PFSK-1 (cell line): ENCODE data around the gene RTP5.

Source experiments
- FOXP2 ChIP-seq: optimal IDR thresholded peaks from 2 replicates; pipeline ENCODE3; 2011; ENCODE audit warnings: borderline replicate concordance, control low read depth, inconsistent platforms; ENCODE audit not compliant: insufficient read depth; ENCODE audit errors: extremely low read length, extremely low read depth
- POLR2AphosphoS5 ChIP-seq: IDR thresholded peaks from 2 replicates; pipeline ENCODE4 v1.6.1; 2012; ENCODE audit warnings: low read depth, mild to moderate bottlenecking, control low read depth, low read length, moderate library complexity
- REST ChIP-seq, 2 experiments: IDR thresholded peaks; 2 replicates each; pipeline versions ENCODE4 v1.6.1 to v1.8.0; 2011 to 2012; ENCODE audit warnings: low read depth in 2 of 2, low read length in 2 of 2, control low read depth in 1 of 2, inconsistent platforms in 1 of 2, mild to moderate bottlenecking in 1 of 2, moderate library complexity in 1 of 2; ENCODE audit not compliant: insufficient read depth in 1 of 2
- SIN3A ChIP-seq: IDR thresholded peaks from 2 replicates; pipeline ENCODE4 v1.6.1; 2012; ENCODE audit warnings: mild to moderate bottlenecking, low read length, moderate library complexity, borderline replicate concordance; ENCODE audit not compliant: insufficient read depth
- TAF1 ChIP-seq: IDR thresholded peaks from 2 replicates; pipeline ENCODE4 v1.6.1; 2012; ENCODE audit warnings: low read length, control low read depth, borderline replicate concordance; ENCODE audit not compliant: insufficient read depth

RTP5 gene

GRCh38 chr2:241900251-241901017, 30.9 kb downstream of the RTP5 start:
- TF ChIP-seq FOXP2: no peak
- no peak for TF ChIP-seq SIN3A
- TF ChIP-seq TAF1: no peak
- TF ChIP-seq REST (IDR thresholded peaks at IDR 0.05; ENCODE audit: insufficient read depth in 1 of 2, low read depth in 2 of 2, low read length in 2 of 2): no peak
- no peak for TF ChIP-seq POLR2AphosphoS5

DNA sequence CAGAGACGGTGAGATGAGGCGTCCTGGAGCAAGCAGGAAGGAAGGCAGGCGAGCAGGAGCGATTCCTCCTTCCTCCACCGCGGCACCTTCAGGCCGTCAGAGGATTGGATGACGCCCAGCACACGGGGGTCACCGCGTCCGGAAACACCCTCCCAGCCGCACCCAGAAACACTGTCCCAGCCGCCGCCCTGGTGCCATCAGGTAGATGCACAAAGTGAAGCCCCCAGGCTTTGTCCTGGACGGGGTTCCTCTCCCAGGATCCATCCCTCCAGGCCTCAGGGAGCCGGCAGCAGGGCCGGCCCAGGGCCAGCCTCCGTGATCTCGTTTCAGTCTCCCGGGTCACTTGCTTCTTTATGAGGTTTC, 31.5 kb downstream of the RTP5 start:
- no peak for TF ChIP-seq TAF1

DNA sequence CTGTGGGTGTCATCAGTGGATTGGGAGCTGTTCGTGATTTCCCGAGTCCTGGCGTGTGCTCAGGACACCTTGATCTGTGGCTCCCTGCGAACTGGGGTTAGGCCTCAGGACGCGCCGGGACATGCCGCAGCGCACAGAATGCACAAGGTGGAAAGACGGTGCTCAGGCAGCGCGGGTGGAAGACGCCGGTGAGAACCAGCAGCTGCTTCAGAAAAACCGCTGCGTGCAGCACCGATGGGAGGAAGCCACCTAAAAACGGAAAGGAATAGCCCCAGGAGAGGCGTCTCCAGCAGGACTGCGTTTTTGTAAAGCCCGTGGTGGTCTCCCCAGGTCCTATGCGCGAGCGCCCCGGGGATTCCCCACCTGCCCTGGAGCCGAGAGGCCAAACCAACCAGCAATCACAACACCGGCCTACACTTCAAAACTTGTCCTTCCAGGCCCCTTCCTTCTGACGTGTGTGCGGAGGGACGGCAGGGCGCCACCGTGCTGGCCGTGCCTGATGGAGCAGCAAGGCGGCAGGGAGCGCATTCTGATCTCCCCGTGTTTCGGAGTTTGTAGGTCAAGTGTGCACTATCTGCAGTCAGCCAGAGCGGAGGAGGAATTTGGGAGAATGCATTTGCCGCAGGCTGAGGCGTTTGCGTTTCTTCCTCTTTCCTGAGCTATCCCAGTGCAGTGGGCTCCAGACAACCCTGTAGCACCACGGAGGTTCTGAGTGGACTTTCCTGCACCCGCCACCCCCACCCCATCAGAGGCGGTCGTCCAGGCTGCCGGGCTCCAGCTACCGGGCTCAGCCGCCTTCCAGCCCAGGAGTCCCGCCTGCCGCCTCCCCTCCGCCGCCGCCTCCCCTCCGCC, 32.2 kb downstream of the RTP5 start:
- TF ChIP-seq SIN3A (no peak), REST (IDR thresholded peaks at IDR 0.05; ENCODE audit: insufficient read depth in 1 of 2, low read depth in 2 of 2, low read length in 2 of 2) (no peak), POLR2AphosphoS5 (no peak), FOXP2 (no peak), TAF1 (no peak)

DNA sequence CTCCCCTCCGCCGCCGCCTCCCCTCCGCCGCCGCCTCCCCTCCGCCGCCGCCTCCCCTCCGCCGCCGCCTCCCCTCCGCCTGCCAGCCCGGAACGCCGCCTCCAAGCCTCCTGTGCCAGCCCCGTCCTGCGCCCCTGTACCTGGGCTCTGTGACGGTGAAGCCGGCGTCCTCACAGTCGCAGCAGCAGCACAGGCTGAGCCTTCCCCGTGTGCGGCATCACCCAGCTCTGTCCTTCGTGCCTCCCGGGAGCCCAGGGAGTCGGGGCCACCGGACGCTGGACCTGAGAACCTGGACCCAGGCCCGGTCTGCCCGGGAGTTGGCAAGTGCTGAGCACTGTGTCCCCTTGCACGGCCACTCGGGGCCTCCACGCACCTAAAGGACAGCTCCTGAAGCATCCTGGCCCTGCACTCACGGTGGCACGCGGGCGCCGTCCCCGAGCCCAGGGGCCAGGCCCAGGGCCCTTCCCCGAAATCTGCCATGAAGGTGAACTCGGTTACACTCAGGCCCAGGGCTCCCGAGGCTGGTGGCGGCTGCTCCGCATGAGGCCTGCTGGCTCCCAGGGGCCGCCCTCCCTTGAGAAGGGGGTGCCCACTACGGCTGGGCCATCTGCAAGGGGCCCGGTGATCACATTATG, 32.9 kb downstream of the RTP5 start:
- no peak for TF ChIP-seq POLR2AphosphoS5
- TF ChIP-seq REST (IDR thresholded peaks at IDR 0.05; ENCODE audit: insufficient read depth in 1 of 2, low read depth in 2 of 2, low read length in 2 of 2): no peak
- no peak for TF ChIP-seq TAF1
- no peak for TF ChIP-seq FOXP2

- TF ChIP-seq FOXP2: no peak
- TF ChIP-seq POLR2AphosphoS5: no peak
- no peak for TF ChIP-seq REST (IDR thresholded peaks at IDR 0.05; ENCODE audit: insufficient read depth in 1 of 2, low read depth in 2 of 2, low read length in 2 of 2)
Observed at GRCh38 chr2:241903121-241904010, 33.8 kb downstream of the RTP5 start.
